ENCODE measurements around the gene RNF167. TPM values are rescaled to one million over a fixed set of nuclear protein-coding genes. Genes with fewer than 3 reads are reported as not detected.

RNF167 gene
- total and polyA plus RNA-seq, 2 of the 13 experiments (the other 11 are each of a cell fraction or from before 2014, with no cell fraction given): 44.1 to 45.4 TPM

DNA sequence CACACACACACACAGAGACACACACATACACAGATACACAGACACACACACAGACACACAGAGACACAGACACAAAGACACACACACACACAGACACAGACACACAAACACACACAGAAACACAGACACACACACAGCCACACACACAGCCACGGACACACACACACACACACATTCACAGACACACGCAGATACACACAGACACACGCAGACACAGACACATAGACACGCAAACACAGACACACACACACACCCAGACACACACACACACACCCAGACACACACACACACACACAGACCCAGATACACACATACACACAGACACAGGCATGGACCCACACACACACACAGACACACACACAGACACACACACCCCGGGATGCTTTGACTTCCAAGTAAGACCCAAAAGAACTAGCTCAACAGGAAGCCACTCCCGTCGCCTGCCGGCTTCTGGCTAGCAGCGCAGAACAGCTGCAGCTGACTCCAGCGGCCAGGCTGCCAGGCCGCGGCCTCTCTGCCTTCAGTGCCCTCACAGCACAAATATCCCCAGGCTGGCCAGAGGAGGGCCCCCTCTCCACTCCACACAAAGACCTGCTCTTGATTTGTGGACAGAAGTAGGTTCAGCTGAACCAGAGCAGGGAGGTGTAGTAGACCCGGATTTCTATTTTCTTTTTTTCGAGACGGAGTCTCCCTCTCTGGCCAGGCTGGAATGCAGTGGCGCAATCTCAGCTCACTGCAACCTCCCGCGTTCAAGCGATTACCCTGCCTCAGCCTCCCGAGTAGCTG lies 31.2 kb upstream of the RNF167 start (continued):
- TF ChIP-seq, protein P1, sequence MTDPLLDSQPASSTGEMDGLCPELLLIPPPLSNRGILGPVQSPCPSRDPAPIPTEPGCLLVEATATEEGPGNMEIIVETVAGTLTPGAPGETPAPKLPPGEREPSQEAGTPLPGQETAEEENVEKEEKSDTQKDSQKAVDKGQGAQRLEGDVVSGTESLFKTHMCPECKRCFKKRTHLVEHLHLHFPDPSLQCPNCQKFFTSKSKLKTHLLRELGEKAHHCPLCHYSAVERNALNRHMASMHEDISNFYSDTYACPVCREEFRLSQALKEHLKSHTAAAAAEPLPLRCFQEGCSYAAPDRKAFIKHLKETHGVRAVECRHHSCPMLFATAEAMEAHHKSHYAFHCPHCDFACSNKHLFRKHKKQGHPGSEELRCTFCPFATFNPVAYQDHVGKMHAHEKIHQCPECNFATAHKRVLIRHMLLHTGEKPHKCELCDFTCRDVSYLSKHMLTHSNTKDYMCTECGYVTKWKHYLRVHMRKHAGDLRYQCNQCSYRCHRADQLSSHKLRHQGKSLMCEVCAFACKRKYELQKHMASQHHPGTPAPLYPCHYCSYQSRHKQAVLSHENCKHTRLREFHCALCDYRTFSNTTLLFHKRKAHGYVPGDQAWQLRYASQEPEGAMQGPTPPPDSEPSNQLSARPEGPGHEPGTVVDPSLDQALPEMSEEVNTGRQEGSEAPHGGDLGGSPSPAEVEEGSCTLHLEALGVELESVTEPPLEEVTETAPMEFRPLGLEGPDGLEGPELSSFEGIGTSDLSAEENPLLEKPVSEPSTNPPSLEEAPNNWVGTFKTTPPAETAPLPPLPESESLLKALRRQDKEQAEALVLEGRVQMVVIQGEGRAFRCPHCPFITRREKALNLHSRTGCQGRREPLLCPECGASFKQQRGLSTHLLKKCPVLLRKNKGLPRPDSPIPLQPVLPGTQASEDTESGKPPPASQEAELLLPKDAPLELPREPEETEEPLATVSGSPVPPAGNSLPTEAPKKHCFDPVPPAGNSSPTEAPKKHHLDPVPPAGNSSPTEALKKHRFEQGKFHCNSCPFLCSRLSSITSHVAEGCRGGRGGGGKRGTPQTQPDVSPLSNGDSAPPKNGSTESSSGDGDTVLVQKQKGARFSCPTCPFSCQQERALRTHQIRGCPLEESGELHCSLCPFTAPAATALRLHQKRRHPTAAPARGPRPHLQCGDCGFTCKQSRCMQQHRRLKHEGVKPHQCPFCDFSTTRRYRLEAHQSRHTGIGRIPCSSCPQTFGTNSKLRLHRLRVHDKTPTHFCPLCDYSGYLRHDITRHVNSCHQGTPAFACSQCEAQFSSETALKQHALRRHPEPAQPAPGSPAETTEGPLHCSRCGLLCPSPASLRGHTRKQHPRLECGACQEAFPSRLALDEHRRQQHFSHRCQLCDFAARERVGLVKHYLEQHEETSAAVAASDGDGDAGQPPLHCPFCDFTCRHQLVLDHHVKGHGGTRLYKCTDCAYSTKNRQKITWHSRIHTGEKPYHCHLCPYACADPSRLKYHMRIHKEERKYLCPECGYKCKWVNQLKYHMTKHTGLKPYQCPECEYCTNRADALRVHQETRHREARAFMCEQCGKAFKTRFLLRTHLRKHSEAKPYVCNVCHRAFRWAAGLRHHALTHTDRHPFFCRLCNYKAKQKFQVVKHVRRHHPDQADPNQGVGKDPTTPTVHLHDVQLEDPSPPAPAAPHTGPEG (CRISPR knock-in tag; IDR thresholded peaks at IDR 0.05): 0 out of 2 replicates have a peak, but pooled peaks have one; percentile 20
- TF ChIP-seq, protein P2, sequence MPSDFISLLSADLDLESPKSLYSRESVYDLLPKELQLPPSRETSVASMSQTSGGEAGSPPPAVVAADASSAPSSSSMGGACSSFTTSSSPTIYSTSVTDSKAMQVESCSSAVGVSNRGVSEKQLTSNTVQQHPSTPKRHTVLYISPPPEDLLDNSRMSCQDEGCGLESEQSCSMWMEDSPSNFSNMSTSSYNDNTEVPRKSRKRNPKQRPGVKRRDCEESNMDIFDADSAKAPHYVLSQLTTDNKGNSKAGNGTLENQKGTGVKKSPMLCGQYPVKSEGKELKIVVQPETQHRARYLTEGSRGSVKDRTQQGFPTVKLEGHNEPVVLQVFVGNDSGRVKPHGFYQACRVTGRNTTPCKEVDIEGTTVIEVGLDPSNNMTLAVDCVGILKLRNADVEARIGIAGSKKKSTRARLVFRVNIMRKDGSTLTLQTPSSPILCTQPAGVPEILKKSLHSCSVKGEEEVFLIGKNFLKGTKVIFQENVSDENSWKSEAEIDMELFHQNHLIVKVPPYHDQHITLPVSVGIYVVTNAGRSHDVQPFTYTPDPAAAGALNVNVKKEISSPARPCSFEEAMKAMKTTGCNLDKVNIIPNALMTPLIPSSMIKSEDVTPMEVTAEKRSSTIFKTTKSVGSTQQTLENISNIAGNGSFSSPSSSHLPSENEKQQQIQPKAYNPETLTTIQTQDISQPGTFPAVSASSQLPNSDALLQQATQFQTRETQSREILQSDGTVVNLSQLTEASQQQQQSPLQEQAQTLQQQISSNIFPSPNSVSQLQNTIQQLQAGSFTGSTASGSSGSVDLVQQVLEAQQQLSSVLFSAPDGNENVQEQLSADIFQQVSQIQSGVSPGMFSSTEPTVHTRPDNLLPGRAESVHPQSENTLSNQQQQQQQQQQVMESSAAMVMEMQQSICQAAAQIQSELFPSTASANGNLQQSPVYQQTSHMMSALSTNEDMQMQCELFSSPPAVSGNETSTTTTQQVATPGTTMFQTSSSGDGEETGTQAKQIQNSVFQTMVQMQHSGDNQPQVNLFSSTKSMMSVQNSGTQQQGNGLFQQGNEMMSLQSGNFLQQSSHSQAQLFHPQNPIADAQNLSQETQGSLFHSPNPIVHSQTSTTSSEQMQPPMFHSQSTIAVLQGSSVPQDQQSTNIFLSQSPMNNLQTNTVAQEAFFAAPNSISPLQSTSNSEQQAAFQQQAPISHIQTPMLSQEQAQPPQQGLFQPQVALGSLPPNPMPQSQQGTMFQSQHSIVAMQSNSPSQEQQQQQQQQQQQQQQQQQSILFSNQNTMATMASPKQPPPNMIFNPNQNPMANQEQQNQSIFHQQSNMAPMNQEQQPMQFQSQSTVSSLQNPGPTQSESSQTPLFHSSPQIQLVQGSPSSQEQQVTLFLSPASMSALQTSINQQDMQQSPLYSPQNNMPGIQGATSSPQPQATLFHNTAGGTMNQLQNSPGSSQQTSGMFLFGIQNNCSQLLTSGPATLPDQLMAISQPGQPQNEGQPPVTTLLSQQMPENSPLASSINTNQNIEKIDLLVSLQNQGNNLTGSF (CRISPR knock-in tag; IDR thresholded peaks at IDR 0.05): no peak
- TF ChIP-seq IRX3 (CRISPR knock-in tag; IDR thresholded peaks at IDR 0.05; ENCODE audit: borderline replicate concordance, low read depth): no peak
- no peak for TF ChIP-seq ZNF703 (CRISPR knock-in tag; IDR thresholded peaks at IDR 0.05; ENCODE audit: borderline replicate concordance)
- TF ChIP-seq ZNF337 (CRISPR knock-in tag; IDR thresholded peaks at IDR 0.05; ENCODE audit: borderline replicate concordance, low read depth): no peak
- TF ChIP-seq RXRB (CRISPR knock-in tag; IDR thresholded peaks at IDR 0.05; ENCODE audit: borderline replicate concordance): peak; percentile 50; the same call in 1 of the 2 replicates
- peak; percentile 49; the same call in 1 of the 2 replicates for TF ChIP-seq GATAD1 (CRISPR knock-in tag; IDR thresholded peaks at IDR 0.05)
- TF ChIP-seq SMAD3 (CRISPR knock-in tag; IDR thresholded peaks at IDR 0.05): 0 out of 2 replicates have a peak, but pooled peaks have one; percentile 29
- no peak for TF ChIP-seq EZH2 (conservative IDR thresholded peaks at IDR 0.05; ENCODE audit: low read depth, low read length)
- no peak for TF ChIP-seq SALL2 (CRISPR knock-in tag; IDR thresholded peaks at IDR 0.05)
- no peak for TF ChIP-seq TAF15 (IDR thresholded peaks at IDR 0.05; ENCODE audit: low read depth, low read length, poor library complexity, severe bottlenecking)
- 0 out of 2 replicates have a peak, but pooled peaks have one; percentile 13 for TF ChIP-seq ZNF136 (CRISPR knock-in tag; IDR thresholded peaks at IDR 0.05; ENCODE audit: low read depth)
- TF ChIP-seq SNAPC2 (CRISPR knock-in tag; IDR thresholded peaks at IDR 0.05): no peak
- TF ChIP-seq ZNF12 (CRISPR knock-in tag; IDR thresholded peaks at IDR 0.05): peak; percentile 48; the same call in 1 of the 2 replicates
- peak; percentile 62; the same call in 1 of the 2 replicates for TF ChIP-seq ZFX (CRISPR knock-in tag; IDR thresholded peaks at IDR 0.05; ENCODE audit: low read depth)
- no peak for TF ChIP-seq HOXD1 (CRISPR knock-in tag; IDR thresholded peaks at IDR 0.05)
- TF ChIP-seq RFX1 (IDR thresholded peaks at IDR 0.05): no peak
- TF ChIP-seq RORA (CRISPR knock-in tag; IDR thresholded peaks at IDR 0.05): no peak
- TF ChIP-seq MAFG (CRISPR knock-in tag; IDR thresholded peaks at IDR 0.05): no peak

Data from HepG2 (cell line).